GM12874 (cell line): ENCODE measurements around the gene TOR3A.
A peak's percentile ranks its signal among the peaks of the same experiment; 100 is the strongest.

Experiments
- TF ChIP-seq, protein P1 (sequence below): IDR thresholded peaks from 2 replicates; pipeline ENCODE4 v1.5.1; 2011; ENCODE audit warnings: low read depth, mild to moderate bottlenecking, control low read depth, low read length, moderate library complexity; ENCODE audit not compliant: insufficient read depth

Gene TOR3A

DNA sequence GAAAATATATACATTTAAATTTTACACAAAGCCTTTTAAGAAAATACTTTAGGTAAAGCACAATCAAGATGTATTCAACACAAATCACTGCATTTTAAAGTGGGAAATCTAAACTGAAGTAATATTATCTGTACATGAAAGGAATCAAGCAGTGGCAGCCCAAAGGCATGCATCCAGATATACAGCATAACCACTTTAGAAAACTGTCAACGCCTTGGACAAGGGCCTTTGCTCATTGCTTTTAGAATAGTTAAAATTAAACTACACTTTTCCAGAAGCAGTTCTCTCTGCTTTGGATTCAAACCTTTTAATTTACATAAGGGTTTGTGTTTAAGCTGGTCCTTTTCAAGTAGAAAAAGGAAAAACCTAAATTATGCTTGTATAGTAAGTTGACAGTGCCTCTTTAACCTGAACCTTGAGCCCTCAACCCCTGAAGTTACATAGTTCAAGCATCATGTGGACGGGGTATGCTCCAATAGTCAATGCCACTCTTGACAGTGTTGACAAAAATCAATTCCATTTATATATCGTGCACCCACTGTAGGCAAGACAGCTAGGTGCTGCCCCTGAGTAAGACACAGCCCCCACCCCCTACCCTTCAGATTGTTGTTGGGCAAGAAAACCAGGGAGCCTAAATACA is 22.9 kb downstream of the TOR3A start:
- TF ChIP-seq, protein P1, sequence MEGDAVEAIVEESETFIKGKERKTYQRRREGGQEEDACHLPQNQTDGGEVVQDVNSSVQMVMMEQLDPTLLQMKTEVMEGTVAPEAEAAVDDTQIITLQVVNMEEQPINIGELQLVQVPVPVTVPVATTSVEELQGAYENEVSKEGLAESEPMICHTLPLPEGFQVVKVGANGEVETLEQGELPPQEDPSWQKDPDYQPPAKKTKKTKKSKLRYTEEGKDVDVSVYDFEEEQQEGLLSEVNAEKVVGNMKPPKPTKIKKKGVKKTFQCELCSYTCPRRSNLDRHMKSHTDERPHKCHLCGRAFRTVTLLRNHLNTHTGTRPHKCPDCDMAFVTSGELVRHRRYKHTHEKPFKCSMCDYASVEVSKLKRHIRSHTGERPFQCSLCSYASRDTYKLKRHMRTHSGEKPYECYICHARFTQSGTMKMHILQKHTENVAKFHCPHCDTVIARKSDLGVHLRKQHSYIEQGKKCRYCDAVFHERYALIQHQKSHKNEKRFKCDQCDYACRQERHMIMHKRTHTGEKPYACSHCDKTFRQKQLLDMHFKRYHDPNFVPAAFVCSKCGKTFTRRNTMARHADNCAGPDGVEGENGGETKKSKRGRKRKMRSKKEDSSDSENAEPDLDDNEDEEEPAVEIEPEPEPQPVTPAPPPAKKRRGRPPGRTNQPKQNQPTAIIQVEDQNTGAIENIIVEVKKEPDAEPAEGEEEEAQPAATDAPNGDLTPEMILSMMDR, result no peak

DNA sequence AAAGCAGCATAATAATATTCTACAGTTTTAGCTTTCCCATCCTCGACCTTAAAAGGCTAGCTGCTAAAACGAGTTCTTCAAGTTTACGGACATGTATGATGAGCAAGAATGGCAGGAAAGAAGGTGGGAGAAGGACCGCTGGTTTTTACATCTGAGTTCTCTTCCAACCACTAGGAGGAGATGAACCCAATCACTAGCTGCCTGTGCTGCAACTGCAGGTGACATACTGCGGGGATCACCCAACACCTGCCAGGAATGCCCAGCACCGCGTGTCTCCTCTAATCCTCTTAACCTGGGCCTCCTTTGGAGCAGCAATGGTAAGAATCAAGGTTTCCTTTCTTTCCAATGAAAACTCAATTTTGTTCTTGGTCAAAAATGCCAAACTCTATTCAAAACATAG is 23.5 kb downstream of the TOR3A start:
- TF ChIP-seq, protein P1, result peak; percentile 38; the same call in 1 of the 2 replicates

DNA sequence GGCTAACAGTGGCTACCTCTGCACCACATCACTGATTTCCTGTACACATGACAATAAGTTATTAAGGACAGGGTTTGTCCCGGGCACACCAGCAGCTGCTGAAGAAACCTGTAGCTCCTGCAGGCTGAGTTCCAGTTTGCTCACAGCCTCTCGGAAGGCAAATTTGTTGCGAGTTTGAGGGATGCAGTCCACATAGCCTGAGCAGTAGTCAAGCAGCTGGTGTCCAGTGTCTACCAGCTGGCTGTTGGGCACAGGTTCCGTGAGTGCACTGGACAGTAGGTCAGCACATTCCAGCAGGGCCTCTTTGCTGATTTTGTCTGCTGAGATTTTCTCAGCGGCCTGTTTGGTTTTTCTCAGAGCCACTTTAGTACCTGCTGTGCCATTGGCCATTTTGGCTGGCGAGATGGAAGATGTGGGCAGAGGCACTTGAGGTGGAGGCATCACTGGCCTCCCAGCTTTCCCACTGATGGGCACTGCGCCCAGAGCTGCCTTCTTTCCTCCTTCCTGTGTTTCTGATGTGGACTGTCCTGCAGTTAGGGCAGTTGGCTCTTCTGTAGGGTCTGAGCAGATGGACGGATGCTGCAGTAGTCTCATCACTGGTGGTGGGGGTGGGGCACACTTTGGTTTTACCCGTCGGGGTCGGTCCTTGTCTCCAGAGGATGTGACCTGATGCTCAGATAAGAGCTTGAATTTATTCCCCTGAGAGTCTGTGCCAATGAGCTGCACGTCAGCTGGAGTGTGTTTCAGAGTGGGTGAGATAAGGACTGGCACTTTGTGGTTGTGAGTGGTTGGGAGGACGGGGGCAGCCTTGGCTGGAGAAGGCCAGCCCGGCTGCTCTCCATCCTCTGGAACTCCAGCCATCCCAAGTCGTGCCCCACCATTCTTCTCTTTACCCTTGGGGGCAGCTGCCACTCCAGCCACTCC is 26.1 kb downstream of the TOR3A start:
- TF ChIP-seq, protein P1, result no peak

DNA sequence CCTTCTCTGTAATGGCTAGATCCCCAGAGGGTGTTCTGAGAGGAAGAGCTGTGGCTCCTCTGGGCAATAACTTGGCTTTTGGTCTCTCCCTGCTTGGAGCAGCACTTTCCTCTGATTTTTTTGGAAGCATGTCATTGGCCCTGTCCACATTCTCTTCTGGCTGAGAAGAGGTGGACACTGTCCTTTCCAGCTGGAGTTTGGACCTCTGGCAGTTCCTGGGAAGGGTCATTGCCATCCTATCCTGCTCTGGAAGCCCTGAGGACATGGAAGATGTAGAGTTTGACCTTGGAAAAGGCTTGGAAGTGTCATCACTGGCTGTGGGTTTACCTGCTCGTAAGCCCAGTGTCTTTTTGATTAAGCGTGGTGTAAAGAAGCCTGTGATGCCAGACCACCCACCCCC is 26.8 kb downstream of the TOR3A start:
- TF ChIP-seq, protein P1, result no peak

DNA sequence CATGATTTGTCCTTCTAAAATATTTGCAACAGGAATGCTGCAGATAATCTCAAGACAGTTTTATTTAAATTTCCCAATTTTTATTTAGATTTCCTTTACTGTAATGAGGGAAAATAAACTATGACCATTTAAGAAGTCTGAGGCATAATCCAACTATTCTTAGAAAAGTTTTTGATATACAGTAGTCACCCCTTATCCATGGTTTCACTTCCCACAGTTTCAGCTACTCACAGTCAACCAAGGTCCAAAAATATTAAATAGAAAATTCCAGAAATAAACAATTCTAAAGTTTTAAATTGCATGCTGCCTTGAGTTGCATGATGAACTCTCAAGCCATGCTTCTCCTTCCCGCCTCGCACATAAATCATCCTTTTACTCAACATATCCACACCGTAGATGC is 33.3 kb downstream of the TOR3A start:
- TF ChIP-seq, protein P1, result no peak

DNA sequence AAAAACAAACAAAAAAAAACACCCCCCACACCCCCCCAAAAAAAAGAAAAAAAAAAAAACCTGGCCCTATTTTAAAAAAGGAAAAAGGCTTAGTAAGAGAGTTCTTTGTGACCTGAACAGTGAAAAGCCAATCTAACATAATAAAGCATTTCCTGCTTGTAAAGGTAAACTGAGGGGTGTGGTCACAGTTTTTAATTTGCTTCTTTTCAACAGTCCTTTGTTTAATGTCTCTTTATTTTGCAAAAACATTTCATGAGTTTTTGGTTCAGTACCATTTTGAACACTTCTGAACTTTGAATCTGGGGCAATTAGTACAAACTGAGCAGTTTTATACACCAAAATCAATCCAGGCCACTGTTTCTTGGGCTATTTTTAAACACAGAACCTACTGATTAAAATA is 37.6 kb downstream of the TOR3A start:
- TF ChIP-seq, protein P1, result no peak

DNA sequence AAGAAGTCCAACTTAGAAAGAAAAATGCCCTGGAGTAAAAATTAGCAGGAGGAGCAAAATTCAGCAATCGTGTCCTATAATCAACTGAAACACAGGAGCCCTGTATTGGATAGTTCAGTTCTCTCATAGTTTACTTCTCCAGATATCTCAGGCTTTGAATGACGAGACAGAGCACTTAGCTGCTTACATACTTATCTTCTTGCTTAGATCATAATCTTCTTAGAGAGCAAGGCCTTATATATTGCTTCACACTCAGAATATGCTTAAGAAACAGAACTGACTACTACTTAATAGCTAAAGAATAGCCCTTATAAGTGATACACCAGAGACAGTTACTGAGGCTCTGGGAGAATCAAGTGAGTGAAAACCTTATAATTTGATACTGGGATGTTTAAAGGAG is 38.9 kb downstream of the TOR3A start:
- TF ChIP-seq, protein P1, result no peak
